ENCODE results near the gene YAP1.

The YAP1 gene

GRCh38 chr11:102279641-102280170, 169.5 kb downstream of the YAP1 start:
- Histone ChIP-seq H3K27ac (no peak overlapping the region), H3K4me3 (no peak overlapping the region)
- TF ChIP-seq FOXP2 (optimal IDR thresholded peaks at IDR 0.05; ENCODE audit: control extremely low read depth, extremely low read length, insufficient read depth) (no peak), EZH2 (IDR thresholded peaks at IDR 0.05) (no peak), POLR2AphosphoS5 (IDR thresholded peaks at IDR 0.05; ENCODE audit: borderline replicate concordance, low read depth, low read length) (no peak)

GRCh38 chr11:102280245-102280833, 170.1 kb downstream of the YAP1 start:
- Histone ChIP-seq H3K4me3 (no peak overlapping the region), H3K9me3 (ENCODE audit: low read depth, low read length) (no peaks in the 10 kb centered on the region), H3K9ac (ENCODE audit: insufficient read length) (no peak overlapping the region), H3K36me3 (ENCODE audit: insufficient read depth, low read length) (no peaks in the 10 kb centered on the region), H3K27ac (no peak overlapping the region)
- no peak for TF ChIP-seq POLR2AphosphoS5 (IDR thresholded peaks at IDR 0.05; ENCODE audit: borderline replicate concordance, low read depth, low read length)
- TF ChIP-seq FOXP2 (optimal IDR thresholded peaks at IDR 0.05; ENCODE audit: control extremely low read depth, extremely low read length, insufficient read depth), result no peak
- TF ChIP-seq EZH2 (IDR thresholded peaks at IDR 0.05), result no peak
- no peak for DNase-seq (ENCODE audit: low read depth, low spot score)

More at GRCh38 chr11:102279641-102280170, 169.5 kb downstream of the YAP1 start:
- no peak for DNase-seq (ENCODE audit: low read depth, low spot score)
- Histone ChIP-seq H3K9ac (ENCODE audit: insufficient read length) (no peak overlapping the region), H3K9me3 (ENCODE audit: low read depth, low read length) (no peaks in the 10 kb centered on the region), H3K36me3 (ENCODE audit: insufficient read depth, low read length) (no peaks in the 10 kb centered on the region)
